Parathyroid adenoma (tissue), 2 donors: ENCODE results near the gene BTF3.

Experiments
- H2AFZ ChIP-seq: fragments of 300-600 bp; sonication (generic); one replicate; pipeline ENCODE4 v1.7.0; 2017; ENCODE audit warnings: antibody characterized with exemption, mild to moderate bottlenecking
- H3K27ac ChIP-seq: fragments of 300-600 bp; sonication (generic); one replicate; pipeline ENCODE4 v1.7.0; 2017
- H3K27me3 ChIP-seq: fragments of 300-600 bp; sonication (generic); one replicate; pipeline ENCODE4 v1.7.0; 2017; ENCODE audit warnings: low read length; ENCODE audit not compliant: control insufficient read depth, insufficient read depth
- H3K36me3 ChIP-seq: fragments of 300-600 bp; sonication (generic); one replicate; pipeline ENCODE4 v1.7.0; 2017; ENCODE audit warnings: low read length; ENCODE audit not compliant: control insufficient read depth, insufficient read depth
- H3K4me1 ChIP-seq: fragments of 300-600 bp; sonication (generic); one replicate; pipeline ENCODE4 v1.7.0; 2017; ENCODE audit warnings: control low read depth
- H3K4me2 ChIP-seq: fragments of 300-600 bp; sonication (generic); one replicate; pipeline ENCODE4 v1.7.0; 2017; ENCODE audit warnings: low read length
- H3K4me3 ChIP-seq: fragments of 300-600 bp; sonication (generic); one replicate; pipeline ENCODE4 v1.7.0; 2017; ENCODE audit warnings: low read depth, low read length
- H3K79me2 ChIP-seq: fragments of 300-600 bp; sonication (generic); one replicate; pipeline ENCODE4 v1.7.0; 2017; ENCODE audit warnings: control low read depth
- H3K9ac ChIP-seq: fragments of 300-600 bp; sonication (generic); one replicate; pipeline ENCODE4 v1.7.0; 2017; ENCODE audit warnings: mild to moderate bottlenecking
- H3K9me3 ChIP-seq: fragments of 300-600 bp; sonication (generic); one replicate; pipeline ENCODE4 v1.7.0; 2017; ENCODE audit warnings: low read length; ENCODE audit not compliant: control insufficient read depth
- TF ChIP-seq, protein P1 (sequence below): fragments of 300-600 bp; sonication (generic); IDR thresholded peaks from one replicate; pipeline ENCODE4 v1.7.0; 2017; ENCODE audit warnings: antibody characterized with exemption, mild to moderate bottlenecking
- donor health status: primary hyperparathyroidism.

The BTF3 gene

DNA sequence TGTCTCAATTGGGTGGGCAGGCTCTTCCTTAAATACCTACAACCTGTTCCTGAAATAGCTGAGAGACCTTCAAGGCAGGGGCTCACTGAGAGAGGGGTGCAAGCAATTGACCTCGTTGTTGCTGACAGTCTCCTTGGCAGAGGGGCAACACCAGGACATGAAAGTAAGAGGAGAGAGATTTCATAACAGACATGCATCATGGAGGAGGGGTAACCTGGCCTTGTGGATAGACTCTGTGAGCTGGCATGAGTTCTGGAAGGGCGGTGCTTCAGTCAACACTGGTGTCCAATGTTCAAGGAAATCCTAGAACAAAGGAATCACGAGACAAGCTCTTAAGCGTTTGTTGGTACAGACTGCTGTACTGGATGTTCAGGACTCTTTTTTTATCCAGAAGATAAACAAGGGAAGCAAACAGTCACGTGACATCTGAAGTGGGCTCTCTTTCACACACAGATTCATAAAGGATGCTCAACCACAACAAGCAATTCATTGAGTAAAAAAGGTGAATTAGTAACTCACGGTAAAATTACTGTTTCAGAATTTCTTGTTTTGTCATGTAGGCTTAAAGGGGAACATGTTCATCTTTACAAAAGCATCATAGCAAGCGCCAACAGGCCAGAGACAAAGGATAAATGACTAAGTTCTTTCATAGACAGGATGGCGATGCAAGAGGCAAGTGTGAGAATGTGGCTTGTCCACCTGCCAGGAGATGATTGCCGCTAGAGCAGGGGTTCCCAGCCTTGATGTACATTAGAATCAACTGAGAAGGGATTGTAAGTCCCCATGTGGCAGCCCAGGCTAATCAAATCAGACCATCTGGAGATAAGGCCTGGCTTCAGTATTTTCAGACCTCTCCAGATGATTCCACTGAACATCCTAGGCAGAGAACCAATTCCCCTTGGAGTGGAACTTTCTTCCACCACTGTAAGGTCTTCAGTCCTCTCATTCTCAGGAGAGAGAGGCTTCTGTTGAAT, 46.5 kb downstream of the BTF3 start:
- no peaks in the 10 kb centered on the region for H3K79me2 ChIP-seq
- no peaks in the 10 kb centered on the region for H3K4me1 ChIP-seq
- H3K9ac ChIP-seq: no peak overlapping the region
- no peak overlapping the region for H3K4me3 ChIP-seq
- H3K27me3 ChIP-seq: no peaks in the 10 kb centered on the region
- H3K9me3 ChIP-seq: no peaks in the 10 kb centered on the region
- TF ChIP-seq, protein P1, sequence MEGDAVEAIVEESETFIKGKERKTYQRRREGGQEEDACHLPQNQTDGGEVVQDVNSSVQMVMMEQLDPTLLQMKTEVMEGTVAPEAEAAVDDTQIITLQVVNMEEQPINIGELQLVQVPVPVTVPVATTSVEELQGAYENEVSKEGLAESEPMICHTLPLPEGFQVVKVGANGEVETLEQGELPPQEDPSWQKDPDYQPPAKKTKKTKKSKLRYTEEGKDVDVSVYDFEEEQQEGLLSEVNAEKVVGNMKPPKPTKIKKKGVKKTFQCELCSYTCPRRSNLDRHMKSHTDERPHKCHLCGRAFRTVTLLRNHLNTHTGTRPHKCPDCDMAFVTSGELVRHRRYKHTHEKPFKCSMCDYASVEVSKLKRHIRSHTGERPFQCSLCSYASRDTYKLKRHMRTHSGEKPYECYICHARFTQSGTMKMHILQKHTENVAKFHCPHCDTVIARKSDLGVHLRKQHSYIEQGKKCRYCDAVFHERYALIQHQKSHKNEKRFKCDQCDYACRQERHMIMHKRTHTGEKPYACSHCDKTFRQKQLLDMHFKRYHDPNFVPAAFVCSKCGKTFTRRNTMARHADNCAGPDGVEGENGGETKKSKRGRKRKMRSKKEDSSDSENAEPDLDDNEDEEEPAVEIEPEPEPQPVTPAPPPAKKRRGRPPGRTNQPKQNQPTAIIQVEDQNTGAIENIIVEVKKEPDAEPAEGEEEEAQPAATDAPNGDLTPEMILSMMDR: no peak
- H2AFZ ChIP-seq: no peak overlapping the region
- H3K27ac ChIP-seq: no peak overlapping the region
- H3K36me3 ChIP-seq: no peaks in the 10 kb centered on the region
- no peak overlapping the region for H3K4me2 ChIP-seq

DNA sequence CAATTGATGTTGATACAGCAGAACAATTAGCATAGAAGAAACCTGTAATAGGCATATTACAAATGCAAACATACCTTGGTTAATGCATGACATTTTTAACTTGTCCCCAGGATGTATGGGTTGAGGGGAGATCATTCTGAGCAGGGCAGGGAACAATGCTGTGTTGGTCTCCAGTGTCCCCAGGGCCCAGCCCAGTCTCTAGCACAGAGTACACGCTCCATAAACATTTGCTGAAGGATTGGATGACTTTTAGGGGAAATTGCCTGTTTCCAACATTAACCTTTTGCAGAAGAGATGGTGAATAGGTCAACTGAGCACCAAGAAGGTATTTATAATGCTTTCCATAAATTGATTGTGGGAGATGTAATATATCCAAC, 47.1 kb downstream of the BTF3 start:
- no peaks in the 10 kb centered on the region for H3K4me1 ChIP-seq
- H3K27ac ChIP-seq: no peak overlapping the region
- no peak overlapping the region for H3K9ac ChIP-seq
- no peaks in the 10 kb centered on the region for H3K79me2 ChIP-seq
- no peaks in the 10 kb centered on the region for H3K36me3 ChIP-seq
- no peaks in the 10 kb centered on the region for H3K27me3 ChIP-seq
- no peak overlapping the region for H2AFZ ChIP-seq
- no peaks in the 10 kb centered on the region for H3K9me3 ChIP-seq
- TF ChIP-seq, protein P1: no peak
- H3K4me2 ChIP-seq: no peak overlapping the region
- H3K4me3 ChIP-seq: no peak overlapping the region

DNA sequence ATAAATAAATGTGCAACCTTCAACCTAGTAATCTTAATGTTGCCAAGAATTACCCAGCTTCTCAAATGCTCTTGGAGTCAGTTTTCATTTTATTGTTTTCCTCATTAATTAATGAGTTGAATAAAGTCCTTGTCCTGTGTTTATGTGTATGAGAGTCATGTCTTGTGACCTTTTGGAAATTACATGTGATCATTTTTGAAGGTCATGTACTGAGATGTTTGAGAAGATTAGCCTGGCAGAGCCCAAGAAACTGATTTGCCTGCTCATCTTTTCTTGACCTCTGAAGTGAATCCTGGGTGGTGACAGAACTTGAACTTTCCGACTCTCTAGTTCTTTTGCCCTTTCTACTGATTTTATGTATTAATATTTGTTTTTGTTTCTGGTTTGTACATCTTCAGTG, 51.8 kb downstream of the BTF3 start:
- TF ChIP-seq, protein P1: no peak
- H3K9me3 ChIP-seq: no peaks in the 10 kb centered on the region
- no peak overlapping the region for H3K4me3 ChIP-seq
- H3K27ac ChIP-seq: no peak overlapping the region
- no peak overlapping the region for H2AFZ ChIP-seq
- H3K4me1 ChIP-seq: no peaks in the 10 kb centered on the region
- no peaks in the 10 kb centered on the region for H3K27me3 ChIP-seq
- no peak overlapping the region for H3K4me2 ChIP-seq
- H3K9ac ChIP-seq: no peak overlapping the region
- no peaks in the 10 kb centered on the region for H3K79me2 ChIP-seq
- H3K36me3 ChIP-seq: no peaks in the 10 kb centered on the region

DNA sequence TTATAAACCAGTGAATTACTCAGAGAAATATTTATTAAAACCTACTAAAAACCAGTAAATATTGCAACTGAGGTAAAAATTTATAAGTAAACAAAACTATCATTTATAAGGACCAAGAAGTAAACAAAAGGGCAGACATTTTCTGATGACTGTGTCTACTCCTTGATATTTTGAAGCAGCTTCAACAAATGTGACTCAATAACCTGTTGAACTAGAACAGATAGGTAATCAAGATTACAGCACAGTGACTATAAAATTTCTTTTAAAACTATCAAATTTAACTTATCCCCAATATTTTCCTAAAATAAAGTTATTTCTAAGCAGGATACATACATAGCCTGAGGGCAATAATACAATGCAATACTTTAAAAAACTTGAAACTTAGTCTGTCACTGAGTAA, 54.4 kb downstream of the BTF3 start:
- Histone ChIP-seq H3K27ac (no peak overlapping the region), H3K4me3 (no peak overlapping the region), H3K4me1 (no peaks in the 10 kb centered on the region), H3K9ac (no peak overlapping the region), H3K27me3 (no peaks in the 10 kb centered on the region), H2AFZ (no peak overlapping the region), H3K4me2 (no peak overlapping the region), H3K36me3 (no peaks in the 10 kb centered on the region), H3K9me3 (no peaks in the 10 kb centered on the region), H3K79me2 (no peaks in the 10 kb centered on the region)
- TF ChIP-seq, protein P1: no peak
